Sigmoid colon (tissue), 7 donors: ENCODE data around the gene CLEC20A. TPM values are rescaled to one million over a fixed set of nuclear protein-coding genes. Genes with fewer than 3 reads are reported as not detected.
A peak's percentile ranks its signal among the peaks of the same experiment; 100 is the strongest.

Experiments
- DNase-seq: peaks from one replicate; pipeline ENCODE4 v3.0.0-alpha.2; 2019
- H3K27ac ChIP-seq, 4 donors: fragments of 200-600 bp; sonication (generic); one replicate each; pipeline ENCODE4 v1.5.1; 2016 to 2019; ENCODE audit warnings: mild to moderate bottlenecking in 1 of 4
- H3K27me3 ChIP-seq, 3 donors: fragments of 200-600 bp; sonication (generic); one replicate each; pipeline ENCODE4 v1.5.1; 2019; ENCODE audit warnings: mild to moderate bottlenecking in 1 of 3
- H3K36me3 ChIP-seq, 4 donors: fragments of 200-600 bp; sonication (generic); one replicate each; pipeline ENCODE4 v1.5.1; 2016 to 2019
- H3K4me1 ChIP-seq, 4 donors: fragments of 200-600 bp; sonication (generic); one replicate each; pipeline ENCODE4 v1.5.1; 2017 to 2019
- H3K4me3 ChIP-seq, 4 donors: fragments of 200-600 bp; sonication (generic); one replicate each; pipeline ENCODE4 v1.5.1; 2017 to 2019; ENCODE audit warnings: mild to moderate bottlenecking in 2 of 4, moderate library complexity in 1 of 4
- H3K9me3 ChIP-seq, 4 donors: fragments of 200-600 bp in 3 of 4; sonication (generic) in 3 of 4; one replicate each; pipeline versions ENCODE4 v1.5.1 to v1.6.1; 2013 to 2019
- CTCF ChIP-seq, 4 experiments: fragments of 450-650 bp in 3 of 4; fragments of 200-600 bp in 1 of 4; IDR thresholded peaks; one replicate each; pipeline ENCODE4 v1.5.1; 2016 to 2019; ENCODE audit warnings: antibody characterized with exemption in 4 of 4, mild to moderate bottlenecking in 3 of 4, moderate library complexity in 2 of 4
- EP300 ChIP-seq, 4 donors: sonication (generic); formaldehyde crosslinking; IDR thresholded peaks; one replicate each; pipeline ENCODE4 v1.6.1; 2017; ENCODE audit warnings: antibody characterized with exemption in 4 of 4
- POLR2A ChIP-seq, 2 donors: fragments of 450-650 bp; IDR thresholded peaks; one replicate each; pipeline ENCODE4 v1.6.1; 2016; ENCODE audit warnings: antibody characterized with exemption in 2 of 2, mild to moderate bottlenecking in 2 of 2, moderate library complexity in 2 of 2
- POLR2AphosphoS5 ChIP-seq, 4 donors: sonication (generic); formaldehyde crosslinking; IDR thresholded peaks; one replicate each; pipeline ENCODE4 v1.6.1; 2017; ENCODE audit warnings: antibody characterized with exemption in 4 of 4
- WGBS, 2 donors: extraction: QIAGEN DNeasy Blood & Tissue Kit; methylation state at CpG; one replicate each; pipeline ENCODE4 v1.1.7; 2013; 5-methylcytosine and 5-hydroxymethylcytosine counted together
- intact Hi-C: fragments of 100-400 bp; cut with DNase I; formaldehyde crosslinking; loops from one replicate; pipeline ENCODE4 v1.15.1; 2023
- polyA plus RNA-seq, 3 donors: library from polyadenylated mRNA; stranded (reverse); fragments of 200-250 nt; gene quantifications; one replicate each; pipeline ENCODE4 v1.2.3, GENCODE V29; 2013
- total RNA-seq, 4 donors: library from RNA; depleted of rRNA; stranded (reverse); fragments of >200 nt; gene quantifications; one replicate each; pipeline ENCODE4 v1.1.0, GENCODE V29; 2016
- donor health status: healthy with polysubstance abuse.
- donor health status: Bipolar disorder and iron deficiency.
- donor health status: healthy.

Gene CLEC20A
- total RNA-seq = not detected
- polyA plus RNA-seq = 1 to 10 TPM in 1 of 3 donors, not detected in 2; 1.3 TPM

GRCh38 chr1:178496410-178497135 is at the start of gene CLEC20A:
TSS of gene CLEC20A (minus strand) at chr1:178496964. CDS start at chr1:178496939, 25 bp downstream.
- no peak within 1 kb of the TSS for H3K4me3 ChIP-seq
- no peaks in the 10 kb centered on the region for H3K4me1 ChIP-seq
- no peak for DNase-seq
- WGBS, 2 donors = 94 to 95% methylated on average over 26 of the region's 26 CpGs
- intact Hi-C loops = no loop called here
- no peak within 1 kb of the TSS for H3K27ac ChIP-seq
- no peaks in the 10 kb centered on the region for H3K36me3 ChIP-seq
- H3K27me3 ChIP-seq = no peaks in the 10 kb centered on the region
- TF ChIP-seq EP300 (IDR thresholded peaks at IDR 0.05) (no peak), POLR2AphosphoS5 (IDR thresholded peaks at IDR 0.05) (no peak), CTCF (IDR thresholded peaks at IDR 0.05) (no peak), POLR2A (IDR thresholded peaks at IDR 0.05) (no peak)
- no peaks in the 10 kb centered on the region for H3K9me3 ChIP-seq

- 77 to 78% methylated on average over 9 of the region's 9 CpGs for WGBS, 2 donors
- no peak for DNase-seq
- Histone ChIP-seq H3K4me1 (peaks cover 0 to 41% (median 32%) of the 10 kb centered on the region in 4 donors), H3K27ac (peak overlapping the region; percentile 12 to 87 (median 82)), H3K4me3 (peak overlapping the region in 2 of 4 donors; percentile 7 to 14), H3K36me3 (peaks cover 0 to 8% (median 0%) of the 10 kb centered on the region in 4 donors), H3K27me3 (no peaks in the 10 kb centered on the region), H3K9me3 (no peaks in the 10 kb centered on the region)
- TF ChIP-seq CTCF (IDR thresholded peaks at IDR 0.05) (no peak), POLR2A (IDR thresholded peaks at IDR 0.05) (no peak), POLR2AphosphoS5 (IDR thresholded peaks at IDR 0.05) (peak in 2 of 4 donors; percentile 43 to 61), EP300 (IDR thresholded peaks at IDR 0.05) (no peak)
- intact Hi-C loops = no loop called here
Observed at GRCh38 chr1:178544531-178544930, 47.8 kb upstream of the CLEC20A start.

GRCh38 chr1:178543290-178543607 is 46.5 kb upstream of the CLEC20A start:
- DNase-seq = no peak
- peaks cover 0 to 42% (median 35%) of the 10 kb centered on the region in 4 donors for H3K4me1 ChIP-seq
- no peaks in the 10 kb centered on the region for H3K27me3 ChIP-seq
- intact Hi-C loops = loop anchor here (2.0 kb wide), 2 partner anchors 182 to 460 kb away; partner anchors contain the start of gene RALGPS2
- H3K36me3 ChIP-seq = peaks cover 0 to 3% (median 0%) of the 10 kb centered on the region in 4 donors
- H3K4me3 ChIP-seq = peak overlapping the region; percentile 63 to 90 (median 66)
- H3K27ac ChIP-seq = peak overlapping the region; percentile 81 to 87 (median 82)
- WGBS, 2 donors = 6 to 23% methylated on average over 10 of the region's 10 CpGs
- no peaks in the 10 kb centered on the region for H3K9me3 ChIP-seq
- TF ChIP-seq CTCF (IDR thresholded peaks at IDR 0.05) (no peak), POLR2A (IDR thresholded peaks at IDR 0.05) (no peak), POLR2AphosphoS5 (IDR thresholded peaks at IDR 0.05) (no peak), EP300 (IDR thresholded peaks at IDR 0.05) (no peak)

- H3K36me3 ChIP-seq = no peaks in the 10 kb centered on the region
- TF ChIP-seq CTCF (IDR thresholded peaks at IDR 0.05) (peak; percentile 97 to 99 (median 98)), EP300 (IDR thresholded peaks at IDR 0.05) (peak in 1 of 4 donors; percentile 25), POLR2A (IDR thresholded peaks at IDR 0.05) (no peak), POLR2AphosphoS5 (IDR thresholded peaks at IDR 0.05) (peak in 1 of 4 donors; percentile 15)
- peak overlapping the region; percentile 81 to 87 (median 82) for H3K27ac ChIP-seq
- intact Hi-C loops = loop anchor here (1.0 to 2.0 kb wide), 3 partner anchors 182 to 460 kb away; partner anchors contain the start of gene RALGPS2
- peak; percentile 94 for DNase-seq
- H3K4me3 ChIP-seq = peak overlapping the region; percentile 63 to 90 (median 66)
- peaks cover 0 to 43% (median 35%) of the 10 kb centered on the region in 4 donors for H3K4me1 ChIP-seq
- 1% methylated on average over 66 of the region's 66 CpGs for WGBS, 2 donors
- no peaks in the 10 kb centered on the region for H3K9me3 ChIP-seq
- H3K27me3 ChIP-seq = no peaks in the 10 kb centered on the region
Observed at GRCh38 chr1:178542554-178543289, 46.0 kb upstream of the CLEC20A start.
